GM12801 (cell line): ENCODE measurements around the gene ELK1.

Source experiments
- TF ChIP-seq, protein P1 (sequence below): IDR thresholded peaks from one replicate; pipeline ENCODE4 v1.5.1; 2011; ENCODE audit warnings: control low read depth; ENCODE audit not compliant: insufficient read length; ENCODE audit errors: extremely low read depth

Gene ELK1

DNA sequence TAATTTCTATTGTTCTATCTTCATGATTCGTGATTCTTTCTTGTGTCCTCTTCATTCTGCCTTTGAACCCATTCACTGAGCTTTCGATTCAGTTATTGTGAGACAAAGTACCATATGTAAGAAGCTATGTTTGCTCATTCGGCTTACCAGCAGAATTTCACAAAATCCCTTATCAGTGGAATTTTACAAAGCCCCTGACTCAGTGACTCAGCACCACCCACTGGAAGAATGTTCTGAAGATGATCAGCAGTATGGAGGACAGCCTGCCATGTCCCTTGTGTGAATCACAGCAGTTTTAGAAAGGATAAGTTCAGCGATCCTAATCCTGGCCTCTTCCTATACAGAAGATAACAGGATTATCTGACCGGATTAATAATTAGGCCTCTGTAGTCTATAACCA is 14.4 kb upstream of the ELK1 start:
- TF ChIP-seq, protein P1, sequence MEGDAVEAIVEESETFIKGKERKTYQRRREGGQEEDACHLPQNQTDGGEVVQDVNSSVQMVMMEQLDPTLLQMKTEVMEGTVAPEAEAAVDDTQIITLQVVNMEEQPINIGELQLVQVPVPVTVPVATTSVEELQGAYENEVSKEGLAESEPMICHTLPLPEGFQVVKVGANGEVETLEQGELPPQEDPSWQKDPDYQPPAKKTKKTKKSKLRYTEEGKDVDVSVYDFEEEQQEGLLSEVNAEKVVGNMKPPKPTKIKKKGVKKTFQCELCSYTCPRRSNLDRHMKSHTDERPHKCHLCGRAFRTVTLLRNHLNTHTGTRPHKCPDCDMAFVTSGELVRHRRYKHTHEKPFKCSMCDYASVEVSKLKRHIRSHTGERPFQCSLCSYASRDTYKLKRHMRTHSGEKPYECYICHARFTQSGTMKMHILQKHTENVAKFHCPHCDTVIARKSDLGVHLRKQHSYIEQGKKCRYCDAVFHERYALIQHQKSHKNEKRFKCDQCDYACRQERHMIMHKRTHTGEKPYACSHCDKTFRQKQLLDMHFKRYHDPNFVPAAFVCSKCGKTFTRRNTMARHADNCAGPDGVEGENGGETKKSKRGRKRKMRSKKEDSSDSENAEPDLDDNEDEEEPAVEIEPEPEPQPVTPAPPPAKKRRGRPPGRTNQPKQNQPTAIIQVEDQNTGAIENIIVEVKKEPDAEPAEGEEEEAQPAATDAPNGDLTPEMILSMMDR = no peak

DNA sequence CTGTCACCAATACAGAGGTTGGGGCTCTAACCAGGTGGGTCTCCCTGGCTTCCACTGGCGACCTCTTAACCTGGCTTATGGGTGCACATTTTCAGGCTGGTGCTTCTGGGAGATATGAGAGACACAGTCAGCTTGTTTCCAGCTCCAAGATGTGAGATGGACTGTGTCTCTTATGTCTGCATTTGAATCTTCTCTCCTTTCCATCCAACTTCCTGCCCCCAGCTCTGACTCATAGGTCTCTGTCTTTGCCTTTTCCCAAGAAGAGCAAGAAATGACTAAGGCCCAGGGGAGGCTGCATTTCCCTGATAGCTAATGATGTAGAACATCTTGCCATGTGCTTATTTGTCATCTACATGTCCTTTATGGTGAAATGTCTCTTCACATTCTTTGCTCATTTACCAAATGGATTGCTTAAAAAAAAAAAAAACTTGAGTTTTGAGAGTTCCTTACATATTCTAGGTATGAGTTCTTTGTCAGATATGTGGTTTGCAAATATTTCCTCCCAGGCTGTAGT is 11.8 kb upstream of the ELK1 start:
- TF ChIP-seq, protein P1 = no peak

DNA sequence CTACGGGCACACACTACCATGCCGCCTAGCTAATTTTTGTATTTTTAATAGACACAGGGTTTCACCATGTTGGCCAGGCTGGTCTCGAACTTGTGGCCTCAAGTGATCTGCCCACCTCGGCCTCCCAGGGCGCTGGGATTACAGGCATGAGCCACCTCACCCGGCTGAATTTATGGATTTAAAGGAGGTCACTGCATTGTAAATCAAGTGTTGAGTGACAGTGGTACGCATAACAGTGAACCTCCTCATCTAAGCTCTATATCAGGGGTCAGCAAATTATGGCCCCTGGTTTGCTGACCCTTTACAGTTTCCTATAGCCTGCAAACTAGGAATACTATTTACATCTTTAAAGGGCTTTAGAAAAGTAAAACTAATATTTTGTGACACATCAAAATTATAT is 11.2 kb upstream of the ELK1 start:
- TF ChIP-seq, protein P1 = no peak

DNA sequence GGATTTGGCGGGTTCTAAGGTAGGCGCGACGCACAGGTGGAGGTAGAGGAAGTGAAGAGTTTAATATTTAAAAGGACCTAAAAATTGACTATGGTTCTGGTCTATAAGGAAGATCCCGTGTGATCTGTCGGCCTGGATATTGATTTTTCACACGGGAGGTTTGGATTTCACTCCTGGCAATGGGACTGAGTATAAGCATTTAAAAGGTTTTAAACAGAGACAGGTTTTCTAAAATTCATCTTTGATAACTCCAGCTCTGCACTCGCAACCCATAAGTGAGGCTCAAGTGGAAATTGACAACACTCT is 9.0 kb upstream of the ELK1 start:
- TF ChIP-seq, protein P1 = no peak

DNA sequence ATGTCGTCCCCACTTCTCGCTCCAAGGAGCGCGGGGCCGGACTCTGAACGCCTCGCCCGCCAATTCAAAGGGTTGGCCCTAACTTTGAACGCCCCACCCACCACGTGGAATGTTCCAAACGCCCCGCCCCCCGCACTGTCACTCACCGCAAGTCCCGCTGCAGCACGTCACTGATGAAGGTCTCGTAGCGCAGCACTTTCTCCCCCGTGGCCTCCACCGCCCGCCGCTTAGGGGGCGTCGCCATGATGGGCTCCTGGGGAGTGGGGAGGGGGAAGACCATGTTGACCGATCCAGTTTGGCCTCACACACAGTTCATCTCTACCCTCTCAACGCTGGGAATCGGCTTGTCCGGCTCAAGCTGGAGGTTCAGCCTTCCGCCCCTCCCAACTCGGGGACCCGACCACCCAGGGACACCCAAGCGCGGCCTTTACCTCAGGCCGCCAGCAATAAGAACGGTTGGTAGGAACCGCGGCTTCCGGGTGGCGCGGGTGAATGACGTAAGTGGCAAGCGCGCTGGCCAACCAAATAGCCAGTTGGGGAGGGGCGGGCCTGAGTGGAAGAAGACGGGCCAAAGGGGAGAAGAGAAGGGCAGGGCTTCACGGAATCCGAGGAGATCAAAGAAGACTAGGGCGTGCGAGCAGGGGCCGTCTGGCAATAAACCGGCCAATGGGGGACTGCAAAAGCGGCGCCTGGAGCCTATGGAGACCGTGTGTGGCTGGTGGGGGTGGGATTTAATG is 8.5 kb upstream of the ELK1 start, which contains the start of gene UXT:
UXT (minus strand) TSS at position 497 of the 737 bp plus-strand sequence; CDS start at position 244, 253 bp downstream.
- TF ChIP-seq, protein P1 = no peak

DNA sequence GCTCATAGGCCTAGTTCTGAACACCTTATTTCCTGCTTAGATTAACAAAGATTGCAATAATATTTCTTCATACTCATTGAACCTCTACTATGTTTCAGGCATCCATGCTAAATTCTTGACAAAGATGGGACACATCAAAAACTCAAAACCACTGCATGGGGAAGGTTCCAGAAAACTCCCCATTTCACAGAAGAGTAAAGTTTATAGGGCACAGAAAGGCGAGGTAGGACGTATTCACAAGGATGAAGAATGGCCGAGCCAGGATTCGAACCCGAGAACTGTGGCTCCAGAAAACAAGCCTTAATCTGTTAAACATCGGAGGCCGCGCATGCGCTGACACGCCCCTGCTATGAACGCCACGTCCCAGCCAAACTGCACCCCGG is 7.9 kb upstream of the ELK1 start:
- TF ChIP-seq, protein P1 = no peak

DNA sequence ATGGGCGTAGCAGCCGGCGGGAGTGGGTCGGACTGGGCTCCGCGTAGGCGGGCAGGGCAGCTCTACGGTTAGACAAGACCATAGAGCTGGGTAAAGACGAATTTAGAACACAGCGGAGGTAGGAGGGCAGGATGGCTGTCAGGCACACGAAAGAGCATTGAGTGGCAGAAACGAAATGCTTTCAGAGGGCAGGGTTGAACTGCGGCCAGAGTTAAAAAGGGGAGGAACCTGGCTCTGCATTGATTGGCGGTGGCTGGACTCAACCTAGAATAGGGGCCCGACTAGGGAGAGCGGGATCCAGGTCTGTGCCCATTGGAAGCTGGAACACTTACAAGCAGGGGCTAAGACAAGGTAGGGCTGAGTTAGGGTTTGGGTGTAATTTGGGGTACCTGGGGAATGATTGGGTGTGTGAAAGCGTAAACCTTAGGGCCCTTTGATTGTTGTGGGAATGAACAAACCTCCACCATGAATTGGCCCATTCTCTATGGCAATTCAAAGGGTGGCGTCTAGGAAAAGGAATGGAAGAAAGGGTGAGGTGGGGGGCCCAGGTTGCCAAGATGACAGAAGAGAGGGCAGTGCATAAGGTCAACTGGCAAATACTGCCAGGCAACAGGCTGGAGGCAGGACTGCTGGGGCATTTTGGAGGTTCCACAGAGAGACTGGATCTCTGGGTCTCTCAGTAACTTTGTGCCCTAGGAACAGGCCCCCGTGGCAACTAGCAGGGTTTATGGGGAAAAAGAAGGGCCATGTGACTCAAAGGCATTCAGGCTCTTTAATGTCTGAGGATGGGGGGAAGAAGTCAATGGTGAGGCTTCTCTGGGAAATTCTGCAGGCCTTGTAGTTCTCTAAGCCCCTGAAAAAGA is 911 bp upstream of the ELK1 start:
- TF ChIP-seq, protein P1 = no peak
